IMR-90 (cell line): Measurements from ENCODE around the gene COL23A1. TPM values are rescaled to one million over a fixed set of nuclear protein-coding genes. Genes with fewer than 3 reads are reported as not detected.

Source experiments
- ATAC-seq: fragments of 200-7000 bp; cut with Tn5 transposase; 2 replicates; pipeline ENCODE4 v1.9.1; 2020; ENCODE audit warnings: low read depth, mild to moderate bottlenecking, moderate library complexity
- BruUV-seq: library from RNA; stranded (reverse); fragments of 400-500 nt; replicated peaks from 2 replicates; lab custom pipeline; 2021; lab: Mats Ljungman, UMichigan
- CTCF ChIA-PET: fragments of 300-600 bp; formaldehyde crosslinking; extraction: SDS; loops from one replicate; lab custom pipeline; 2021; ENCODE audit warnings: antibody characterized with exemption; lab: Yijun Ruan, JAX
- POLR2A ChIA-PET: fragments of 300-600 bp; sonication (Branson Sonifier 250); formaldehyde crosslinking; loops from one replicate; lab custom pipeline; 2022; ENCODE audit warnings: antibody characterized with exemption; ENCODE audit not compliant: unreplicated experiment; lab: Charles Lee
- DNase-seq: peaks from one replicate; pipeline ENCODE4 v3.0.0; 2013
- H2AFZ ChIP-seq: replicated peaks from 2 replicates; pipeline ENCODE3; 2013; ENCODE audit warnings: low read length, mild to moderate bottlenecking; ENCODE audit not compliant: poor library complexity
- H2AK5ac ChIP-seq: 2 replicates; pipeline ENCODE4 v1.6.1; 2013; ENCODE audit warnings: low read depth, low read length, inconsistent platforms
- H2AK9ac ChIP-seq: replicated peaks from 2 replicates; pipeline ENCODE3; 2013; ENCODE audit warnings: mild to moderate bottlenecking, low read depth, low read length, moderate library complexity; ENCODE audit not compliant: poor library complexity
- H2BK120ac ChIP-seq: 2 replicates; pipeline ENCODE4 v1.6.1; 2013; ENCODE audit warnings: low read depth, low read length, inconsistent platforms
- H2BK15ac ChIP-seq: 3 replicates; pipeline ENCODE4 v1.6.1; 2013; ENCODE audit warnings: low read depth, low read length, inconsistent platforms
- H2BK20ac ChIP-seq: 2 replicates; pipeline ENCODE4 v1.6.1; 2013; ENCODE audit warnings: low read depth, mild to moderate bottlenecking, inconsistent platforms, low read length, moderate library complexity
- H2BK5ac ChIP-seq: 2 replicates; pipeline ENCODE4 v1.6.1; 2013; ENCODE audit warnings: mild to moderate bottlenecking, low read depth, low read length, inconsistent platforms; ENCODE audit not compliant: poor library complexity, severe bottlenecking
- H3K14ac ChIP-seq: replicated peaks from 2 replicates; pipeline ENCODE4 v1.6.1; 2013; ENCODE audit warnings: low read depth, low read length, inconsistent platforms
- H3K18ac ChIP-seq: 2 replicates; pipeline ENCODE4 v1.6.1; 2013; ENCODE audit warnings: low read depth, low read length, control low read depth
- H3K23ac ChIP-seq: 2 replicates; pipeline ENCODE4 v1.6.1; 2013; ENCODE audit warnings: low read depth, low read length, inconsistent platforms
- H3K27ac ChIP-seq: 2 replicates; pipeline ENCODE4 v1.5.1; 2013; ENCODE audit warnings: mild to moderate bottlenecking, control low read depth, low read length; ENCODE audit not compliant: insufficient read depth
- H3K27me3 ChIP-seq: 2 replicates; pipeline ENCODE4 v1.6.1; 2013; ENCODE audit warnings: low read length; ENCODE audit not compliant: control insufficient read depth, insufficient read depth
- H3K36me3 ChIP-seq: 2 replicates; pipeline ENCODE4 v1.6.1; 2013; ENCODE audit warnings: low read length, mixed read lengths; ENCODE audit not compliant: control insufficient read depth, insufficient read depth
- H3K4ac ChIP-seq: 2 replicates; pipeline ENCODE4 v1.6.1; 2013; ENCODE audit warnings: low read depth, low read length, inconsistent platforms
- H3K4me1 ChIP-seq: 2 replicates; pipeline ENCODE4 v1.6.1; 2013; ENCODE audit warnings: low read length, mixed read lengths; ENCODE audit not compliant: control insufficient read depth, insufficient read depth
- H3K4me2 ChIP-seq: 2 replicates; pipeline ENCODE4 v1.6.1; 2013; ENCODE audit warnings: low read depth, mild to moderate bottlenecking, control low read depth, low read length, moderate library complexity
- H3K4me3 ChIP-seq: 2 replicates; pipeline ENCODE4 v1.5.1; 2013; ENCODE audit warnings: low read depth, mild to moderate bottlenecking, control low read depth, low read length, moderate library complexity; ENCODE audit not compliant: insufficient read depth
- H3K56ac ChIP-seq: 2 replicates; pipeline ENCODE4 v1.6.1; 2013; ENCODE audit warnings: low read length, inconsistent platforms; ENCODE audit not compliant: insufficient read depth; ENCODE audit errors: extremely low read depth
- H3K79me1 ChIP-seq, 2 experiments: 2 replicates each; pipeline ENCODE4 v1.6.1; 2013; ENCODE audit warnings: low read length in 2 of 2, inconsistent platforms in 1 of 2, low read depth in 1 of 2
- H3K9ac ChIP-seq: 2 replicates; pipeline ENCODE4 v1.6.1; 2013; ENCODE audit warnings: low read depth, low read length, control low read depth
- H3K9me1 ChIP-seq: 2 replicates; pipeline ENCODE4 v1.6.1; 2013; ENCODE audit warnings: low read length, inconsistent platforms; ENCODE audit not compliant: insufficient read depth
- H3K9me3 ChIP-seq: 2 replicates; pipeline ENCODE4 v1.6.1; 2013; ENCODE audit warnings: low read length; ENCODE audit not compliant: control insufficient read depth, insufficient read depth
- H4K20me1 ChIP-seq: 2 replicates; pipeline ENCODE4 v1.6.1; 2013; ENCODE audit warnings: low read length, inconsistent platforms; ENCODE audit not compliant: insufficient read depth
- H4K5ac ChIP-seq: 2 replicates; pipeline ENCODE4 v1.6.1; 2013; ENCODE audit warnings: mild to moderate bottlenecking, low read depth, low read length, control low read depth
- H4K8ac ChIP-seq, 2 experiments: 2 replicates each; pipeline ENCODE4 v1.6.1; 2013; ENCODE audit warnings: low read depth in 2 of 2, low read length in 2 of 2, control low read depth in 1 of 2, inconsistent platforms in 1 of 2
- H4K91ac ChIP-seq: 2 replicates; pipeline ENCODE4 v1.6.1; 2013; ENCODE audit warnings: low read depth, low read length, inconsistent platforms; ENCODE audit not compliant: insufficient read depth
- BHLHE40 ChIP-seq: fragments of 150-350 bp; IDR thresholded peaks from 2 replicates; pipeline ENCODE4 v1.6.1; 2016; ENCODE audit warnings: mild to moderate bottlenecking, low read depth, low read length
- CEBPB ChIP-seq: IDR thresholded peaks from 2 replicates; pipeline ENCODE4 v1.6.1; 2012; ENCODE audit warnings: low read depth, low read length, improper control_type of control experiment
- CTCF ChIP-seq: conservative IDR thresholded peaks from 2 replicates; pipeline ENCODE4 v1.5.1; 2012; ENCODE audit warnings: mild to moderate bottlenecking, low read depth, low read length, improper control_type of control experiment
- ELK1 ChIP-seq: fragments of 150-350 bp; IDR thresholded peaks from 2 replicates; pipeline ENCODE4 v1.6.1; 2016; ENCODE audit warnings: low read depth, mild to moderate bottlenecking, low read length, moderate library complexity, borderline replicate concordance
- FOS ChIP-seq: fragments of 150-350 bp; IDR thresholded peaks from 2 replicates; pipeline ENCODE4 v1.6.1; 2016; ENCODE audit warnings: low read depth, low read length
- MAZ ChIP-seq: IDR thresholded peaks from 2 replicates; pipeline ENCODE4 v1.6.1; 2012; ENCODE audit warnings: low read depth, mild to moderate bottlenecking, low read length, improper control_type of control experiment, moderate library complexity, borderline replicate concordance
- MXI1 ChIP-seq: IDR thresholded peaks from 2 replicates; pipeline ENCODE4 v1.6.1; 2012; ENCODE audit warnings: low read depth, mild to moderate bottlenecking, low read length, moderate library complexity, borderline replicate concordance
- NFE2L2 ChIP-seq: fragments of 150-350 bp; IDR thresholded peaks from 2 replicates; pipeline ENCODE4 v1.6.1; 2016; ENCODE audit warnings: low read depth, mild to moderate bottlenecking, low read length
- POLR2A ChIP-seq: IDR thresholded peaks from 2 replicates; pipeline ENCODE4 v1.6.1; 2012; ENCODE audit warnings: mild to moderate bottlenecking, low read depth, low read length
- RAD21 ChIP-seq: IDR thresholded peaks from 2 replicates; pipeline ENCODE4 v1.6.1; 2012; ENCODE audit warnings: low read length, improper control_type of control experiment
- RCOR1 ChIP-seq: IDR thresholded peaks from 2 replicates; pipeline ENCODE4 v1.6.1; 2012; ENCODE audit warnings: mild to moderate bottlenecking, low read length, improper control_type of control experiment; ENCODE audit not compliant: insufficient replicate concordance
- RFX5 ChIP-seq: IDR thresholded peaks from 2 replicates; pipeline ENCODE4 v1.8.0; 2012; ENCODE audit warnings: low read depth, mild to moderate bottlenecking, low read length, moderate library complexity
- SMC3 ChIP-seq: fragments of 150-350 bp; IDR thresholded peaks from 2 replicates; pipeline ENCODE4 v1.6.1; 2016; ENCODE audit warnings: low read depth, mild to moderate bottlenecking, antibody characterized with exemption, low read length, moderate library complexity
- USF2 ChIP-seq: fragments of 150-350 bp; IDR thresholded peaks from 2 replicates; pipeline ENCODE4 v1.6.1; 2017; ENCODE audit warnings: mild to moderate bottlenecking, antibody characterized with exemption, low read length, low read depth
- WGBS, 2 experiments: methylation state at CpG; one replicate each; pipeline versions ENCODE4 v1.1.5 to v1.1.7; 2013; ENCODE audit warnings: missing lambda C conversion rate in 2 of 2; ENCODE audit not compliant: insufficient read length in 1 of 2; ENCODE audit errors: extremely low coverage in 2 of 2; 5-methylcytosine and 5-hydroxymethylcytosine counted together
- dilution Hi-C: fragments of 300-500 bp; cut with HindIII; formaldehyde crosslinking; loops from one replicate; pipeline ENCODE4 v1.14.3; 2018; ENCODE audit warnings: low sequenced_read_pairs; ENCODE audit not compliant: unreplicated experiment
- in situ Hi-C: fragments of 300-500 bp; cut with MboI; formaldehyde crosslinking; loops from 3 replicates; pipeline ENCODE4 v1.14.3; 2019; ENCODE audit warnings: low sequenced_read_pairs, inconsistent platforms, mixed read lengths
- intact Hi-C: fragments of 100-400 bp; cut with micrococcal nuclease; formaldehyde crosslinking; loops from 2 replicates; pipeline ENCODE4 v1.10.0; 2022
- polyA plus RNA-seq, 3 experiments: library from polyadenylated mRNA; depleted of rRNA; stranded (reverse); fragments of >200 nt; gene quantifications; 2 replicates each; pipeline ENCODE4 v1.2.3, GENCODE V29; 2012; ENCODE audit warnings: low replicate concordance in 1 of 3
- total RNA-seq: library from RNA; depleted of rRNA; stranded (reverse); fragments of >200 nt; gene quantifications from 2 replicates; pipeline ENCODE4 v1.2.3, GENCODE V29; 2012

The COL23A1 gene
- total and polyA plus RNA-seq, 2 of the 4 experiments (the other 2 are of a cell fraction): not detected

DNA sequence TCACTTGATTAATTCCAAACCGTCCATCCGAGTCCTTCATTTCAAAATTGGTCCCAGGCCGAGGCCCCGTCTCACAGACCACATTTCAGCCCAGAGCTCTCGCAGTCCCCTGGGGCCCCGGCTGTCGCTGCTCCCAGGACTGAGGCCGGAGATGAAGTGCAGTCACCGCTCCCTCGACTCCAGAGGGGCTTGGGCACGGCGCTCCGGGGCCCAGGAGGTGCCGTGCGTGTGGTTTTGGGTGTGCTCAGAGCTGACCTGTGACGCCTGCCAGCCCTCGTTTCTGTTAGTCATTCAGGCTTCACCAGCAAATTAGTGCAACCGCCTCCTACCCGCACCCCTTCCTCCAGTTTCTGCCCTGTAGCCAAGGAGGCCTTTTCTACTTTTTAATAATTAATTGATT is 308.9 kb downstream of the COL23A1 start:
- no peaks in the 10 kb centered on the region for H4K20me1 ChIP-seq
- no peak overlapping the region for H2BK15ac ChIP-seq
- H3K4me2 ChIP-seq: no peak overlapping the region
- intact Hi-C loops (loop anchor here (2.0 to 5.0 kb wide), 2 partner anchors 449 to 1211 kb away; partner anchors contain the start of gene ZNF354A), in situ Hi-C loops (loop anchor here (5.0 to 25.0 kb wide), 2 partner anchors 271 to 1206 kb away; no protein-coding TSS in a partner anchor), dilution Hi-C loops (no loop called here)
- ATAC-seq (no peak), DNase-seq (no peak)
- no peak overlapping the region for H3K23ac ChIP-seq
- no peak overlapping the region for H3K14ac ChIP-seq
- H4K8ac ChIP-seq: no peak overlapping the region
- no peak overlapping the region for H4K5ac ChIP-seq
- H3K9ac ChIP-seq: no peak overlapping the region
- no peak for TF ChIP-seq RFX5
- no peak for TF ChIP-seq RAD21
- TF ChIP-seq BHLHE40: no peak
- no peak for TF ChIP-seq USF2
- no peak for TF ChIP-seq POLR2A
- TF ChIP-seq RCOR1: no peak
- TF ChIP-seq CTCF: no peak
- no peak for TF ChIP-seq FOS
- no peak for TF ChIP-seq MXI1
- TF ChIP-seq ELK1: no peak
- TF ChIP-seq SMC3: no peak
- TF ChIP-seq CEBPB: no peak
- TF ChIP-seq MAZ: no peak
- no peak for TF ChIP-seq NFE2L2
- H2BK5ac ChIP-seq: no peak overlapping the region
- H3K9me1 ChIP-seq: no peaks in the 10 kb centered on the region
- peaks cover 4% of the 10 kb centered on the region for H3K9me3 ChIP-seq
- no peaks in the 10 kb centered on the region for H3K36me3 ChIP-seq
- no peak overlapping the region for H3K4ac ChIP-seq
- BruUV-seq: no TSS peak
- H3K4me1 ChIP-seq: no peaks in the 10 kb centered on the region
- no peak overlapping the region for H3K56ac ChIP-seq
- H2AK9ac ChIP-seq: no peak overlapping the region
- 63% methylated on average over 15 of the region's 19 CpGs; no CpG with 5 or more reads in 1 of the 2 experiments for WGBS, 2 experiments
- no peak overlapping the region for H4K91ac ChIP-seq
- H3K27ac ChIP-seq: no peak overlapping the region
- ChIA-PET POLR2A (no interaction called here), CTCF (no interaction called here)
- H2BK20ac ChIP-seq: no peak overlapping the region
- H2BK120ac ChIP-seq: no peak overlapping the region
- H3K18ac ChIP-seq: no peak overlapping the region
- no peaks in the 10 kb centered on the region for H3K79me1 ChIP-seq
- no peak overlapping the region for H2AK5ac ChIP-seq
- no peaks in the 10 kb centered on the region; the same call in 1 of the 2 replicates for H3K27me3 ChIP-seq
- H3K4me3 ChIP-seq: no peak overlapping the region
- H2AFZ ChIP-seq: no peak overlapping the region
